Colonic mucosa (tissue), 4 donors: ENCODE results near the gene CFAP299. TPM values are rescaled to one million over a fixed set of nuclear protein-coding genes. Genes with fewer than 3 reads are reported as not detected.

Source experiments
- DNase-seq: peaks from one replicate; pipeline ENCODE4 v3.0.0-alpha.2; 2020
- H3K27ac ChIP-seq: fragments of 200-600 bp; one replicate; pipeline ENCODE4 v1.8.0; 2021
- H3K27me3 ChIP-seq: fragments of 200-600 bp; one replicate; pipeline ENCODE4 v1.8.0; 2021
- H3K36me3 ChIP-seq: fragments of 200-600 bp; one replicate; pipeline ENCODE4 v1.8.0; 2021
- H3K4me1 ChIP-seq: fragments of 200-600 bp; one replicate; pipeline ENCODE4 v1.8.0; 2021; ENCODE audit warnings: mild to moderate bottlenecking
- H3K4me3 ChIP-seq: fragments of 200-600 bp; one replicate; pipeline ENCODE4 v1.8.0; 2021
- H3K9ac ChIP-seq, 2 donors: one replicate each; pipeline ENCODE4 v1.7.0; 2013; ENCODE audit warnings: control low read depth in 2 of 2, low read depth in 2 of 2, low read length in 2 of 2
- H3K9me3 ChIP-seq: fragments of 200-600 bp; one replicate; pipeline ENCODE4 v1.8.0; 2021
- CTCF ChIP-seq: fragments of 200-600 bp; IDR thresholded peaks from one replicate; pipeline ENCODE4 v1.8.0; 2022; ENCODE audit warnings: antibody characterized with exemption, mild to moderate bottlenecking
- intact Hi-C: fragments of 100-400 bp; cut with DNase I; formaldehyde crosslinking; loops from one replicate; pipeline ENCODE4 v1.14.1; 2022
- total RNA-seq, 2 donors: library from RNA; stranded (reverse); fragmentation: NEBNext Ultra II Directional in 1 of 2; extraction: Animal tissue kit (Norgen Biotek cat#: 25700) in 1 of 2; gene quantifications; one replicate each; pipeline ENCODE4 v1.2.1, GENCODE V29; 2021
- donor health status: healthy.
- donor health status: DM: no; HTN: no; CAD: no.
- donor health status: DM: no; HTN: no; CAD: no.

The CFAP299 gene
- total RNA-seq, 2 donors from 2014 or later = not detected

DNA sequence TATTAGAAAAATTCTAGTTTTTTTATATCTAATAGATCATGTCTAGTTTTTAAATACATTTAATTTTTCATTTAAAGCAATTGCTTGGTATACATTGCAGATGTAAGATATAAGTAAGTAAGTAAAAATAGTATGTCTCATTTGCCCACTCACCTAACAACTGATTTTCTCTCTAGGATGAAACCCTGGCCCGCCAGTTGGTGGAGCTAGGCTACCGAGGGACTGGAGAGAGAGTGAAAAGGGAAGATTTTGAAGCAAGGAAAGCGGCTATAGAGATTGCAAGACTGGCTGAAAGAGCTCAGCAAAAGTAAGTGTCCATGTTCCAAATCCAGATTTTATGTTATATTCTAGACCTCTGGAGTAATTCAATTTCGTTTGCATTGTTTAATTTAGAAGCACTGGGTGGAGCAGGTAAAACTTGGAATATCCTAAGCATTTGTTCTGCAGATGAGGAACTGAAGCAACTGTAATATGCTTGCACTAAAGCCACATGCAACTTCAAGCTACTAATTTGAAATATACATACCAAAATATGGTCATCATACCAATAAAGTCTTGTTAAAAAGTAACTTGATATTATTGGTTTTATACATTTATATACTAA lies 27.1 kb downstream of the CFAP299 start:
- peak; percentile 52 for TF ChIP-seq CTCF
- DNase-seq = peak; percentile 50
- H3K36me3 ChIP-seq = no peaks in the 10 kb centered on the region
- intact Hi-C loops = loop anchor here (5.0 kb wide), 2 partner anchors 630 to 990 kb away; no protein-coding TSS in a partner anchor
- H3K9ac ChIP-seq = no peak overlapping the region
- no peaks in the 10 kb centered on the region for H3K27me3 ChIP-seq
- H3K27ac ChIP-seq = no peak overlapping the region
- H3K9me3 ChIP-seq = no peaks in the 10 kb centered on the region
- H3K4me3 ChIP-seq = no peak overlapping the region
- H3K4me1 ChIP-seq = no peaks in the 10 kb centered on the region

DNA sequence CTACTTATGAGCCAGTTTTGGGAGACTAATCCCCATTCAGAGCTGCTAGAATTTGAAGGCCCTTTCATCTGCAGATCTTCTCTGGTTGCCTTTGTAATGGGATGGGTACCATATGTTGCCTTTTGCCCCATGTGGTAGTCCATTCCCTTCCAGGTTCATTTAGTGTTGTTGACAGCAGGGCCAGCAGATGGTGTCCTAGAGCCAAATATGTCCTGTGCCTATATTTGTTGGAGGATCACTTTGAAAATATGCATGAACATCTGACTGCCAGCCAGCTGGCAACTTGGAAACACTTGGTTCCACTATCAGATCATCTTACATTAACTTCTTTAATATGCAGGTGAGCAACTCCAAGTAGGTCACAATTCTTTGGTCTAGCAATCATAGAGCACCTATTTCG lies 30.4 kb downstream of the CFAP299 start:
- TF ChIP-seq CTCF = peak; percentile 57
- no peak overlapping the region for H3K4me3 ChIP-seq
- no peaks in the 10 kb centered on the region for H3K36me3 ChIP-seq
- no peak overlapping the region for H3K9ac ChIP-seq
- H3K27ac ChIP-seq = no peak overlapping the region
- no peaks in the 10 kb centered on the region for H3K27me3 ChIP-seq
- no peaks in the 10 kb centered on the region for H3K4me1 ChIP-seq
- DNase-seq = peak; percentile 58
- intact Hi-C loops = no loop called here
- no peaks in the 10 kb centered on the region for H3K9me3 ChIP-seq

- H3K4me3 ChIP-seq = no peak overlapping the region
- H3K27me3 ChIP-seq = no peaks in the 10 kb centered on the region
- intact Hi-C loops = no loop called here
- DNase-seq = no peak
- H3K4me1 ChIP-seq = no peaks in the 10 kb centered on the region
- TF ChIP-seq CTCF = no peak
- no peak overlapping the region for H3K9ac ChIP-seq
- H3K36me3 ChIP-seq = no peaks in the 10 kb centered on the region
- no peak overlapping the region for H3K27ac ChIP-seq
- no peaks in the 10 kb centered on the region for H3K9me3 ChIP-seq
Measured at GRCh38 chr4:80367737-80368136, 32.2 kb downstream of the CFAP299 start.

- Histone ChIP-seq H3K27me3 (no peaks in the 10 kb centered on the region), H3K27ac (no peak overlapping the region), H3K36me3 (no peaks in the 10 kb centered on the region), H3K4me3 (no peak overlapping the region), H3K4me1 (no peaks in the 10 kb centered on the region), H3K9ac (no peak overlapping the region), H3K9me3 (no peaks in the 10 kb centered on the region)
- DNase-seq = no peak
- no peak for TF ChIP-seq CTCF
- intact Hi-C loops = no loop called here
Measured at GRCh38 chr4:80370635-80371034, 35.1 kb downstream of the CFAP299 start.

- DNase-seq = no peak
- intact Hi-C loops = no loop called here
- no peaks in the 10 kb centered on the region for H3K27me3 ChIP-seq
- no peaks in the 10 kb centered on the region for H3K36me3 ChIP-seq
- H3K27ac ChIP-seq = no peak overlapping the region
- H3K4me3 ChIP-seq = no peak overlapping the region
- no peaks in the 10 kb centered on the region for H3K9me3 ChIP-seq
- H3K4me1 ChIP-seq = no peaks in the 10 kb centered on the region
- H3K9ac ChIP-seq = no peak overlapping the region
- TF ChIP-seq CTCF = no peak
Measured at GRCh38 chr4:80371046-80371445, 35.5 kb downstream of the CFAP299 start.
